Adipocyte (in vitro differentiated cells): ENCODE data around the gene UPB1.

ENCODE experiments used
- DNase-seq: peaks from one replicate; pipeline ENCODE4 v3.0.0-alpha.2; 2015; ENCODE audit warnings: low read depth
- H3K27me3 ChIP-seq: replicated peaks from 2 replicates; pipeline ENCODE4 v1.7.0; 2013; ENCODE audit warnings: mild to moderate bottlenecking, low read length, moderate library complexity; ENCODE audit not compliant: control insufficient read depth, insufficient read depth
- H3K36me3 ChIP-seq: 2 replicates; pipeline ENCODE4 v1.7.0; 2013; ENCODE audit warnings: low read length, mild to moderate bottlenecking, moderate library complexity; ENCODE audit not compliant: control insufficient read depth, insufficient read depth, severe bottlenecking
- H3K4me1 ChIP-seq: 2 replicates; pipeline ENCODE4 v1.7.0; 2013; ENCODE audit warnings: mild to moderate bottlenecking, low read length, moderate library complexity; ENCODE audit not compliant: control insufficient read depth, insufficient read depth
- H3K4me3 ChIP-seq: 2 replicates; pipeline ENCODE4 v1.7.0; 2013; ENCODE audit warnings: mild to moderate bottlenecking, low read length, moderate library complexity
- H3K9ac ChIP-seq: 2 replicates; pipeline ENCODE4 v1.7.0; 2013; ENCODE audit warnings: mild to moderate bottlenecking, low read length, moderate library complexity
- H3K9me3 ChIP-seq: 2 replicates; pipeline ENCODE4 v1.7.0; 2013; ENCODE audit warnings: mild to moderate bottlenecking, low read length, moderate library complexity; ENCODE audit not compliant: control insufficient read depth

Gene UPB1

DNA sequence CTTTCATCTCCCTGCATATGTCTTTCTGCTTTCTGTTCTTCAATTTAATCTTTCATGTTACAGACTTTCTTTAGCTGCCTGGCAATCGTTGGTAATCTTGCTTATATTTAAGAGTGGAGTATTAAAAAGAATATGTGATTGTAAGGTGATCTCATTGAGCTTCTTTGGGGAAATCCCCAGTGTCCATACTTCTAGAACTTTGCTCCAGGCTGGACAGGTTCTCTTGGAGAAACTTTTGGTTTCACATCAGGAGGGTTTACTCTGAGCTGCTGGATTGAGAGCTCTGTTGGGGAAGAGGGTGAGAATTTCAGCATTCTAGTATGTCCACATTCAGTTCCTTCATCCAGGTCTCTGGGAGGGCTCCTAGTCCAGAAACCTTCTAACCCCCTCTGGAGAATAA, 81.6 kb downstream of the UPB1 start:
- Histone ChIP-seq H3K9me3 (no peaks in the 10 kb centered on the region), H3K4me1 (peaks cover 27% of the 10 kb centered on the region), H3K4me3 (no peak overlapping the region), H3K27me3 (no peaks in the 10 kb centered on the region), H3K9ac (no peak overlapping the region), H3K36me3 (peaks cover 34% of the 10 kb centered on the region)
- no peak for DNase-seq
